GM06990 (cell line): ENCODE data around the gene SNCAIP.

Experiments
- DNase-seq: peaks from one replicate; pipeline ENCODE4 v3.0.0-alpha.2; 2011; ENCODE audit not compliant: insufficient read length; ENCODE audit errors: extremely low read depth
- H3K27me3 ChIP-seq: replicated peaks from 2 replicates; pipeline ENCODE4 v1.6.0; 2011; ENCODE audit warnings: low read length; ENCODE audit not compliant: control insufficient read depth, insufficient read depth
- H3K36me3 ChIP-seq: 2 replicates; pipeline ENCODE4 v1.5.1; 2011; ENCODE audit warnings: low read length; ENCODE audit not compliant: control insufficient read depth, insufficient read depth
- H3K4me3 ChIP-seq: replicated peaks from 2 replicates; pipeline ENCODE4 v1.5.1; 2011; ENCODE audit warnings: low read depth, mild to moderate bottlenecking, control low read depth, low read length
- TF ChIP-seq, protein P1 (sequence below): IDR thresholded peaks from 2 replicates; pipeline ENCODE4 v1.5.1; 2011; ENCODE audit warnings: low read length, control low read depth, mild to moderate bottlenecking, inconsistent platforms; ENCODE audit not compliant: insufficient read depth, poor library complexity, severe bottlenecking

The SNCAIP gene

DNA sequence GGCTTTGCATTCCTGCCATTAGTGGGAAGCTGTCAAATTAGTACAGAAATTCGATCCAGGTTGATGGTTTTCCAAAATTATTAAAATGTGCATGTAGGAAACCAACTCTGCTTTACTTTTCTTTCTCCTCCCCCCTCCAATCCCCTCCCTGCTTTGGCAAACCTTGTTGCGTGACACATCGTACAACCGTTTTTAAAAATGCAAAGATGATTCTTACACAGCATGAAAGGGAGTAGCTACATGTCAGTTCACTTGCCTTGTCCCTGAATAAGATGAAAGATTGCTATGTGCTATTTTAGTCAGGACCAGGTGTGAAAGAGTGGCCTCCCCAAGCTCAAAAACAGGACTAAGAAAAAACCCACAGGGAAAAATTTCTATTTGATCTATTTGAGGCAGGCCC, 11.7 kb downstream of the SNCAIP start:
- no peak for DNase-seq
- Histone ChIP-seq H3K36me3 (no peaks in the 10 kb centered on the region), H3K27me3 (no peaks in the 10 kb centered on the region), H3K4me3 (no peak overlapping the region)
- TF ChIP-seq, protein P1, sequence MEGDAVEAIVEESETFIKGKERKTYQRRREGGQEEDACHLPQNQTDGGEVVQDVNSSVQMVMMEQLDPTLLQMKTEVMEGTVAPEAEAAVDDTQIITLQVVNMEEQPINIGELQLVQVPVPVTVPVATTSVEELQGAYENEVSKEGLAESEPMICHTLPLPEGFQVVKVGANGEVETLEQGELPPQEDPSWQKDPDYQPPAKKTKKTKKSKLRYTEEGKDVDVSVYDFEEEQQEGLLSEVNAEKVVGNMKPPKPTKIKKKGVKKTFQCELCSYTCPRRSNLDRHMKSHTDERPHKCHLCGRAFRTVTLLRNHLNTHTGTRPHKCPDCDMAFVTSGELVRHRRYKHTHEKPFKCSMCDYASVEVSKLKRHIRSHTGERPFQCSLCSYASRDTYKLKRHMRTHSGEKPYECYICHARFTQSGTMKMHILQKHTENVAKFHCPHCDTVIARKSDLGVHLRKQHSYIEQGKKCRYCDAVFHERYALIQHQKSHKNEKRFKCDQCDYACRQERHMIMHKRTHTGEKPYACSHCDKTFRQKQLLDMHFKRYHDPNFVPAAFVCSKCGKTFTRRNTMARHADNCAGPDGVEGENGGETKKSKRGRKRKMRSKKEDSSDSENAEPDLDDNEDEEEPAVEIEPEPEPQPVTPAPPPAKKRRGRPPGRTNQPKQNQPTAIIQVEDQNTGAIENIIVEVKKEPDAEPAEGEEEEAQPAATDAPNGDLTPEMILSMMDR: no peak

DNA sequence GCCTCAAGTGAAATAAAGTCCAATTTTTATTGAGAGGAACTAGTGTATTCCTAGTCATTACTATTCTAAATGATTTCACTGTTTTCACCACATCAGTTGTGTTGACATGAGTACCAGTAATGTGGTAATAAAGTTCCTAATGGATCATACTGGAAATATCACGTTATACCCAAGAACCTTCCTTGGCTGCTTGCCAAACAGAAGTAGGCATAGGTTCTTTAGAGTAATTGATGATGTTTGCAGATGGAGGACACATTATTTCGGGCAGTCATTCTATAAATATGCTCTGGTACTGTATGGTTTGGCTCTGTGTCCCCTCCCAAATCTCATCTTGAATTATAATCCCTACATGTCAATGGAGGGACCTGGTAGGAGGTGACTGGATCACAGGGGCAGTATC, 15.1 kb downstream of the SNCAIP start:
- TF ChIP-seq, protein P1: no peak
- no peak for DNase-seq
- H3K4me3 ChIP-seq: no peak overlapping the region
- H3K36me3 ChIP-seq: no peaks in the 10 kb centered on the region
- H3K27me3 ChIP-seq: no peaks in the 10 kb centered on the region

- TF ChIP-seq, protein P1: no peak
These were observed 18.8 kb downstream of the SNCAIP start for GRCh38 chr5:122330881-122331280.

DNA sequence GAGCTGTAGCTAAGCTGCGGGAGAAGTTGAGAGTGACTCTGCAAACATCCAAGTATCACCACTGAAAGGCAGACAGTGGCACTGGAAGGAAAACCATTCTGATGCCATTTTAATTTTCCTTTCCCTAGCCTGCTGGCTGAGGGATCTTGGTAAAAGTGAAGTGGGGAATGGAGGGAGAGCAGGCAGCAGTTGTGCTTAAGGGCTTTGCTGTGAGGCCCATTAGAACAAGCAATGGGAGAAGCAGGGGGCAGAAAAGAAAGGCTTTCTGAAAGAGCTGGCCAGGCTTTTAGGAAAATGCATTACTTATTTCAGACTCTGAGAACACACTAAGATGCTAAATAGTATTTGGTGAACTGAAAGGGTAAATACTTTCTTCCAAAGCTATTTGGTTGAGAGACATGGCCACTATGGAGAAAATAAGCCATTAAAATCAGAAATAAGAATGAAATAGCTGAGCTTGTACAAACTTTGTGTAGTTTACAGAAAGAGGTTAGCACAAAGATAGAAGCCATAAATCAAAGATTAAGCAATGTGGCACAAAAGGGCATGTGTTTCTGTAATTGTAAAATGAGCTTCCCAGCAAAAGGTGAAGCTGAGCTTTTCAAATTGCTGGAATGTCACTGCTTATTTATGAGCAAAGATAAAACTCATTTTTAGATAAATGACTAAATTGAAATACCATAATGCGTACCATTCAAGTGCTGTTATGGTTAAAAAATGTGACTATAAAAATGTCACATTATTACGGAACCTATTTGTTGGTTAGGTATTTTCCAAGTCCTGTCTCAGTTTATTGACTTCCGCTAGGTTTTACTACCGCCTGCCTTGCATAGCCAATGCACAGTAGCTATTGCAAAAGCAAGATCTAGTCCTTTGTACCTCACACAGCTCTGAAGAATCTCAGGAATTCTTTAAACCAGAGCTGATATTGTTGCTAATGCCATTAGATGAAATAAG, 20.8 kb downstream of the SNCAIP start:
- no peak overlapping the region for H3K4me3 ChIP-seq
- TF ChIP-seq, protein P1: no peak
- H3K27me3 ChIP-seq: no peaks in the 10 kb centered on the region
- no peak for DNase-seq
- H3K36me3 ChIP-seq: no peaks in the 10 kb centered on the region

More at GRCh38 chr5:122330881-122331280, 18.8 kb downstream of the SNCAIP start:
- Histone ChIP-seq H3K27me3 (no peaks in the 10 kb centered on the region), H3K36me3 (no peaks in the 10 kb centered on the region), H3K4me3 (no peak overlapping the region)
- no peak for DNase-seq

DNA sequence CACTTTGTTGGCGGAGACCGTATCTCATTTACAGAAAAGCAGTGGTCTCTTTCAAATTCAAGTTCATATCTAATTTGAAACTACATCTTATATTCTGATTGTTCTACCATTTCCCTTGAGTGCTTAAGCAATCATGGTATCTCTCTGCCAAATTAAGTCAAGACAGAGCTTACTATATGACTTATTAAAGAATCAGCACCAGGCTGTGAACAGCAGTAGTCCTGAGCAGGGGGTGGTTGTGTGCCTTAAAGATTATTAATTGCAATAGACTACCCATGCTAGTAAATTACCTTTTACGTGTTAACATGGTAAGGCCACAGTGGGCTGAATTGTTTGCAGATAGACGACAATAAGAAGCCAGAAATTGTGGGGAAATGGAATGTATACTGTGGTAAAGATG, 21.5 kb downstream of the SNCAIP start:
- Histone ChIP-seq H3K36me3 (no peaks in the 10 kb centered on the region), H3K27me3 (no peaks in the 10 kb centered on the region), H3K4me3 (no peak overlapping the region)
- TF ChIP-seq, protein P1: no peak
- no peak for DNase-seq
